Activated gamma-delta T cell treated with anti-CD3 and anti-CD28 coated beads, Interleukin-2, amount 50 U/mL, for 16 hours (primary cell): ENCODE measurements around the gene TTC9.

Source experiments
- DNase-seq: peaks from one replicate; pipeline ENCODE4 v3.0.0-alpha.2; 2020; ENCODE audit warnings: low read depth

TTC9 gene

DNA sequence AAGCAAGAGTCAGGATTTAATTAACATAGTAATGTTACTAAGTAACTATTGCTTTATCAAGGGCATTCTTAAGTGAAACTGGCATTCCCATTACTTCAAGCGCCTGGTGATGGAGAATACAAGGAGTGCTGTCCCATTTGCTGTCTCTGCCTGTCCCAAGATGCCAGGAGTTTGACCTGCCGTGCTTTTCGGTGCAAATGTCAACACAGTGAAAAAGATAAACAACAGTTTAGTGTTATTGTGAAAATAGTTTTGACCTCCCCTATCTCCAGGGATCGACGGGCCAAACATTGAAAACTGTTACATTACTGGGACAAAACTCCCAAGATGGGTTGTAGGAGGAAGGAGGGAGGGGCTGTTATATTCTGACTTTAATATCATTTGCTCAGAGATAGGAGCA lies 74.8 kb downstream of the TTC9 start:
- no peak for DNase-seq

DNA sequence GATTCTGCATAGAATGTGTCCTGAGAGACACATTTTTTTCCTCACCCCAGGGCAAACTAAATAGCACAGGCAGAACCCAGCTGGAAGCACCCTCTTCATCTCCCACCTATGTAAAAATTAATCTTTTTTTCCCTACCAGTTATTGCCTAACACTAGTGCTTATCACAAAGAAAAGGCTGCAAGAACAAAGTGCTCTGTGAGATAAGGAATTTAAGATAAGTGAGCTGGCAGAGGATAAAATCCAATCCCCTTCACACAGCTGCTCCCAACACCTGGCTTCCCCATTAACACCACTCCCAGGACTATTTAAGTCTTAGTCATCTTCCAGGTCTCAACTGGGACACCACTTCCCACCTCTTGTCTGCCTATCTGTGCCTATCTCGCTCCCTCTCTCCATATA lies 75.2 kb downstream of the TTC9 start:
- no peak for DNase-seq

DNA sequence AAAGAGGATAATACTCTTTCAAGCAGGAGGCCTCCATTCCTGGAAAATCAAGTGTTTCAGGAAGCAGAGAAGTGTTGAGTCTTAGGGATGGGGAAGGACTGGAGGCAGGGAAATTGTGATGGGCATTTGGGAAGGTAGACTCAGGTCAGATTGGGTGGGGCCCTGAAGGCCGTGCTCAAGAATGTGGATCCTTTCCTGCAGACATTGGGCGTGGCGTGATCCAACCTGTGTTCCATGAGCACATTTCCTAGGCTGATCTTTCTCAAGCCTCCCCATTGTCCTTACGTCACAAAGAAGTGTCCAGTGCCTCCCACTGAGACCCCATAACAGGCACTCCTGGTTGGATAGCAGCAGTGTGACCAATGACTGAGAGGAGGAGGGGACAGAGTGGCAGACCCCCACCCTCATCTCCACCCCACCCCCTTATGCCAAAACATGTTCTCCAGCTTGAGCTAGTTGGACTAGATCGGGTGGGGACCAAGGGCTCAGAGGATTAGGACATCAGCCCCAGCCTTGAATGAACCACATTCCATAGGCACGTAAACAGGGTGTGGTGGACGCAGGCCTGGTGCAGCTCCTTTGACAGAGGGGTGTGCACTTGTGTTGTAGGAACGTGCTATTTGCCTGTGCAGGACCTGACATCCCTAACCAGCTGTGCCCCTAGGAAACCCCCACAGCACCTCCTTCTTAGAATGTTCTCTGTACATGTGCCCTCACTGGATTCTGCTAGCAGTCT lies 76.8 kb downstream of the TTC9 start:
- DNase-seq, result no peak

DNA sequence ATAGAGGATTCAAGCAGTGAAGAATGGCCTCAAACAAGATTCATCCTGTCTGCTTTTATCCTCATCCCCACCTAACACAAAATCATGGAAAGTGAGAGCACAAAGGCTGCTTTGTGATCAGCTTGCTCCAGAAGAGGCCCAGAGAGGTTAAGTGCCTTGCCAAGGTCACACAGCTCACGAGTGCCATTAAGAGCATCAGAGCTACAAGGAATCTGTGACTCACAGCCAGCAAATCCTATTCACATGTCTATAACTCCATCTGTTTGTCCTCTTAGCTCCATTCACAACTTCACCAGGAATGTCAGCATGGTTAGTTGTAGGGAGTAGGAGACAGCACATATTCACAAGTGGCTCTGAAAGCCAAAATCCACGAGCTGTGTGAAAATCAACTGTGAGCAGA lies 79.8 kb downstream of the TTC9 start:
- DNase-seq, result no peak

DNA sequence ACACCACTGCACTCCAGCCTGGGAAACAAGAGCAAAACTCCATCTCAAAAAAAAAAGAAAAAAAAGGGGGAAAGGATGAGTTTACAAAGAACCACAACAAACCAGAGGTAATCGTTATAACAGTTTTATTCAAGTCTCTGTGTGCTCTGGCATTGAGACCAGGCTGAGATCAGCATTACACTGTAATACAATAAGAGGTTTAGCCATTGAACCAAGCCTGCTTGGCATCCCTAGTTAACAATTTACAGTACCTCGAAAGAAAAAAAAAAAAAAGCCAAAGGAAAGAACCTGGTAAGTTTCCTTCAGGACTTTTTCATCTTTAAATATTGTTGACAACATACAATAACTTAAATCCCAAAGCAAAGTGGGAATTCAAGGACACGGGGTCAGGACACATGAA lies 80.7 kb downstream of the TTC9 start:
- no peak for DNase-seq

DNA sequence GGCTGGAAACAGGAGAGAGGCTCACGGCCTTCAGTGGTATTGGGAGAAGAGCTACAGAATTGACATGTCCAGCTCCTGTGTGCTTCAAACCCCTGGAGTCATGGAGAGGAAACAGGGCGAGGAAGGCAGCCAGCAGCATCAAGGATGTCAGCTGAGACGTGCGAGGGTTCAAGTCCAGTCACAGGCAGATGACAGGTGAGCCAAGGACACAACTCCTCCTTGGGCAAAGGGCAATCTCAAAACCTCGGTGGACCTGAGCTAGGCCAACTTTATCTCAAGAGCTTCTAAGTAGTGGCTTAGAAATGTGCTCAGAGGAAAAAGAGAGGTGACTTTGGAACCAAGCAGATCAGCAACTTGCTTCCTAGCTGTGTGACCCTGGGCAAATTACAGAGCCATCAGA lies 81.6 kb downstream of the TTC9 start:
- no peak for DNase-seq

DNA sequence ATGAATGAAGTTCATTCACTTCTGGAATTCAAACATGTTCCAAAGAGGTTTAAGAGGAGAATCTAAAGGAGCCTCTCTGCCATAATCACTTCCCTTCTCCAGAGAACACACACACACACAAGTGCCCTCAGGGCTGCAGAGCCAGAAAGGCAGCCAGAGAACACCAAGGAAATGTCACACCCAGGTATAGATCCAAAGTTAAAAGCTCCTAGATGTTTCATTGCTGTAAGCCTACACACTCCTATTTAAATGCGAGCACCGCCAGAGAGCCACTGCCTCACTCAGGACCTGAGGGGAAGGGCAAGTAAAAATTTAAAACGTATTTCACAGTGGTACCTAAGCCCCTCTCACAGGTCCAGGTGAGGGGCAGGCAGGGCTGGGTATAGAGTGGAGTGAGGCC lies 82.4 kb downstream of the TTC9 start:
- DNase-seq, result no peak

DNA sequence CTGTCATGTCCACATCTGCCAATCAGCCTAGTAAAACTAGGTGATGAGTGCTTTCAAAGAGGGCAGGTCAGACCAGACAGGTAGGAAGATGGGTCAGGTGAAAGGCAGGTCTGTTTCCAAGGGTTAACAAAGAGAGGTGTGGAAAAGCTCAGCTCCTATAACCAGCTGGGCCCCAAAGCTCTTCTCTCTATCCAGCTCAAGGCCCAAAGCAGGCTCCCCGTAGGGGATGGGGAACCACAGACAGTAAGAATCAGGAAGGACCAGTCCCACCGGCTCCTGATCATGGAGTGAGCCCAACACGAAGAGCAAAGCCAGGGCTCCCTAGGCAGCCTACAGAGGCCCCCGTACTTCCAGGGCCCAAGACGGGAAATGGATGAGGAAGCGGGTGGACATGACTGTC lies 83.2 kb downstream of the TTC9 start:
- DNase-seq, result no peak
